HepG2 (cell line): ENCODE data around the gene RAD52. TPM values are rescaled to one million over a fixed set of nuclear protein-coding genes. Genes with fewer than 3 reads are reported as not detected.

Experiments used
- ATAC-seq: fragments of 200-7000 bp; cut with Tn5 transposase; 3 replicates; pipeline ENCODE4 v1.9.1; 2020; ENCODE audit warnings: mild to moderate bottlenecking, moderate library complexity
- BruUV-seq: library from RNA; stranded (reverse); fragments of 400-500 nt; replicated peaks from 2 replicates; lab custom pipeline; 2021; lab: Mats Ljungman, UMichigan
- CTCF ChIA-PET: fragments of 300-600 bp; formaldehyde crosslinking; extraction: SDS; loops from one replicate; lab custom pipeline; 2021; ENCODE audit warnings: low total read pairs, inconsistent platforms, low intra/inter-chr PET ratio; lab: Yijun Ruan, JAX
- POLR2A ChIA-PET: fragments of 350-600 bp; sonication (Branson Sonifier 250); formaldehyde crosslinking; loops from one replicate; lab custom pipeline; 2020; ENCODE audit warnings: antibody characterized with exemption, inconsistent platforms; lab: Yijun Ruan, JAX
- DNase-seq: peaks from one replicate; pipeline ENCODE4 v3.0.0-alpha.2; 2015; ENCODE audit warnings: low spot score
- FAIRE-seq: peaks from 3 replicates; lab custom pipeline; 2011; peaks lifted over from hg19 to GRCh38; lab: Jason Lieb, UNC
- H2AFZ ChIP-seq: one replicate; pipeline ENCODE4 v1.6.1; 2011; ENCODE audit warnings: low read length, inconsistent platforms
- H3K27ac ChIP-seq: fragments of 300-600 bp; 3 replicates; pipeline ENCODE4 v1.8.0; 2011; ENCODE audit warnings: mixed run types, mild to moderate bottlenecking, mixed read lengths, low read length, inconsistent platforms; ENCODE audit not compliant: insufficient read depth; ENCODE audit errors: extremely low read length
- H3K27me3 ChIP-seq, 2 experiments: fragments of 200-600 bp in 1 of 2; 2 replicates in 1 of 2; 3 replicates in 1 of 2; pipeline versions ENCODE4 v1.6.0 to v1.8.0; 2011; ENCODE audit warnings: low read length in 2 of 2, mild to moderate bottlenecking in 2 of 2, moderate library complexity in 2 of 2, inconsistent platforms in 1 of 2; ENCODE audit not compliant: insufficient read depth in 2 of 2, control insufficient read depth in 1 of 2
- H3K36me3 ChIP-seq, 2 experiments: fragments of 200-600 bp in 1 of 2; replicated peaks in 1 of 2; 2 replicates in 1 of 2; 3 replicates in 1 of 2; pipeline versions ENCODE4 v1.5.1 to v1.8.0; 2011; ENCODE audit warnings: low read length in 2 of 2, inconsistent platforms in 1 of 2; ENCODE audit not compliant: insufficient read depth in 2 of 2, control insufficient read depth in 1 of 2
- H3K4me1 ChIP-seq: 2 replicates; pipeline ENCODE4 v1.5.1; 2012; ENCODE audit warnings: low read length, inconsistent platforms; ENCODE audit not compliant: insufficient read depth
- H3K4me2 ChIP-seq: 2 replicates; pipeline ENCODE4 v1.6.0; 2011; ENCODE audit warnings: low read depth, low read length, inconsistent platforms
- H3K4me3 ChIP-seq, 3 experiments: fragments of 200-600 bp in 1 of 3; sonication (generic), shearing (Covaris generic) in 1 of 3; replicated peaks in 1 of 3; 2 replicates each; pipeline ENCODE4 v1.5.1; 2011 to 2016; ENCODE audit warnings: low read length in 3 of 3, inconsistent platforms in 2 of 3, low read depth in 2 of 3, mild to moderate bottlenecking in 2 of 3, control low read depth in 1 of 3, mixed read lengths in 1 of 3; ENCODE audit not compliant: insufficient read depth in 1 of 3
- H3K79me2 ChIP-seq: one replicate; pipeline ENCODE4 v1.6.1; 2011; ENCODE audit warnings: low read length, inconsistent platforms; ENCODE audit not compliant: insufficient read depth
- H3K9ac ChIP-seq: 2 replicates; pipeline ENCODE4 v1.6.0; 2011; ENCODE audit warnings: mild to moderate bottlenecking, low read depth, low read length, inconsistent platforms; ENCODE audit not compliant: insufficient read depth
- H3K9me3 ChIP-seq: 2 replicates; pipeline ENCODE4 v1.5.1; 2012; ENCODE audit warnings: mild to moderate bottlenecking, low read length
- H4K20me1 ChIP-seq: 2 replicates; pipeline ENCODE4 v1.6.0; 2011; ENCODE audit warnings: inconsistent platforms, mild to moderate bottlenecking, low read length, moderate library complexity; ENCODE audit not compliant: insufficient read depth
- ATF7 ChIP-seq, 2 experiments: fragments of 450-650 bp in 1 of 2; sonication (generic) in 1 of 2; formaldehyde crosslinking in 1 of 2; IDR thresholded peaks; 2 replicates each; pipeline versions ENCODE4 v1.4.0 to v1.6.1; 2016 to 2020; ENCODE audit warnings: antibody characterized with exemption in 1 of 2, mild to moderate bottlenecking in 1 of 2, missing genetic modification reagents in 1 of 2
- FOXJ3 ChIP-seq: sonication (generic); formaldehyde crosslinking; IDR thresholded peaks from 2 replicates; pipeline ENCODE4 v1.4.0; 2020; ENCODE audit warnings: missing genetic modification reagents, mild to moderate bottlenecking, borderline replicate concordance
- JUNB ChIP-seq: sonication (generic); formaldehyde crosslinking; IDR thresholded peaks from 2 replicates; pipeline ENCODE4 v1.8.0; 2022; ENCODE audit warnings: missing genetic modification reagents, mild to moderate bottlenecking, borderline replicate concordance
- KDM1A ChIP-seq: IDR thresholded peaks from 2 replicates; pipeline ENCODE4 v1.6.1; 2016; ENCODE audit warnings: missing compliant biosample characterization
- MAZ ChIP-seq, 2 experiments: sonication (generic) in 1 of 2; formaldehyde crosslinking in 1 of 2; IDR thresholded peaks; 2 replicates each; pipeline versions ENCODE4 v1.5.0 to v1.6.1; 2012 to 2020; ENCODE audit warnings: low read depth in 2 of 2, mild to moderate bottlenecking in 2 of 2, borderline replicate concordance in 1 of 2, improper control_type of control experiment in 1 of 2, low read length in 1 of 2, missing genetic modification reagents in 1 of 2, moderate library complexity in 1 of 2
- TEAD3 ChIP-seq: optimal IDR thresholded peaks from 2 replicates; pipeline ENCODE3; 2016; ENCODE audit warnings: borderline replicate concordance
- THRA ChIP-seq: sonication (generic); formaldehyde crosslinking; IDR thresholded peaks from 2 replicates; pipeline ENCODE4 v1.4.0; 2020; ENCODE audit warnings: missing genetic modification reagents, borderline replicate concordance
- ZNF121 ChIP-seq: sonication (generic); formaldehyde crosslinking; IDR thresholded peaks from 2 replicates; pipeline ENCODE4 v1.5.0; 2020; ENCODE audit warnings: mild to moderate bottlenecking, missing genetic modification reagents
- ZNF317 ChIP-seq: sonication (generic); formaldehyde crosslinking; IDR thresholded peaks from 2 replicates; pipeline ENCODE4 v1.5.0; 2020; ENCODE audit warnings: mild to moderate bottlenecking, missing genetic modification reagents
- ZNF362 ChIP-seq: sonication (generic); formaldehyde crosslinking; IDR thresholded peaks from 2 replicates; pipeline ENCODE4 v1.4.0; 2020; ENCODE audit warnings: missing genetic modification reagents, mild to moderate bottlenecking, borderline replicate concordance
- WGBS: methylation state at CpG from one replicate; pipeline ENCODE4 v1.1.6; 2017; ENCODE audit warnings: low lambda C conversion rate; 5-methylcytosine and 5-hydroxymethylcytosine counted together
- in situ Hi-C: cut with HindIII; loops from 2 replicates; pipeline ENCODE4 v1.10.0; 2017; ENCODE audit warnings: low pct_unique_long_range_greater_than_20kb; ENCODE audit not compliant: extremely low pct_ligation_motif_present
- intact Hi-C: fragments of 100-400 bp; cut with micrococcal nuclease; formaldehyde crosslinking; loops from one replicate; pipeline ENCODE4 v1.10.0; 2022; ENCODE audit not compliant: unreplicated experiment
- polyA plus RNA-seq, 8 experiments: library from polyadenylated mRNA; depleted of rRNA in 3 of 8; stranded (reverse) in 7 of 8; unstranded in 1 of 8; fragments of >200 nt; fragmentation: Illumina TruSeq in 4 of 8; extraction: Trizol in 4 of 8; gene quantifications; 2 replicates each; pipeline versions ENCODE4 v1.2.1 to v1.2.3, GENCODE V29; 2011 to 2016; ENCODE audit warnings: low read depth in 4 of 8, missing spikeins in 1 of 8, mixed read lengths in 1 of 8; ENCODE audit not compliant: insufficient read depth in 1 of 8
- total RNA-seq, 5 experiments: library from RNA; depleted of rRNA; stranded (reverse); fragments of >200 nt; fragmentation: Illumina TruSeq; extraction: Trizol; gene quantifications; 2 replicates each; pipeline ENCODE4 v1.2.3, GENCODE V29; 2016; ENCODE audit warnings: low read depth in 1 of 5

Gene RAD52
- total and polyA plus RNA-seq, 2 of the 13 experiments (the other 11 are each of a cell fraction or from before 2014, with no cell fraction given), result 14.3 to 19.9 TPM

- Histone ChIP-seq H4K20me1 (0 out of 2 replicates have a peak, but pooled peaks cover 5% of the 10 kb centered on the region), H3K4me3 (no peak overlapping the region), H3K36me3 (peaks cover 1 to 14% of the 10 kb centered on the region in 2 experiments; a peak in 3 of 5 replicates), H2AFZ (no peak overlapping the region), H3K4me2 (no peak overlapping the region), H3K9ac (no peak overlapping the region), H3K4me1 (peaks cover 19% of the 10 kb centered on the region), H3K79me2 (peaks cover 26% of the 10 kb centered on the region), H3K27ac (no peak overlapping the region), H3K9me3 (no peaks in the 10 kb centered on the region), H3K27me3 (no peaks in the 10 kb centered on the region)
- no peak for ATAC-seq
- in situ Hi-C loops (no loop called here), intact Hi-C loops (no loop called here)
- CTCF ChIA-PET, result no interaction called here
- WGBS, result 93% methylated on average over 3 of the region's 3 CpGs
- POLR2A ChIA-PET, result interaction anchor here (1.9 kb wide), 1 partner anchor 10 kb away, joined by 8 read pairs; the partner anchor contains the start of gene RAD52
- TF ChIP-seq ATF7 (IDR thresholded peaks at IDR 0.05) (peak; percentile 52), ATF7 (CRISPR knock-in tag; IDR thresholded peaks at IDR 0.05) (no peak), KDM1A (CRISPR knock-in tag) (no peak)
- DNase-seq, result no peak
- FAIRE-seq, result no peak
- no TSS peak for BruUV-seq
Measured at GRCh38 chr12:938810-939209, 10.7 kb downstream of the RAD52 start.

- no peaks in the 10 kb centered on the region for H3K27me3 ChIP-seq
- TF ChIP-seq TEAD3 (peak; percentile 72), ZNF121 (CRISPR knock-in tag) (peak; percentile 57; the same call in 1 of the 2 replicates), FOXJ3 (CRISPR knock-in tag) (no peak), MAZ (IDR thresholded peaks at IDR 0.05; ENCODE audit: borderline replicate concordance, low read depth, low read length) (no peak), MAZ (CRISPR knock-in tag; IDR thresholded peaks at IDR 0.05; ENCODE audit: low read depth) (no peak), ZNF317 (CRISPR knock-in tag) (no peak), ZNF362 (CRISPR knock-in tag) (peak; percentile 18; the same call in 1 of the 2 replicates), THRA (CRISPR knock-in tag) (peak; percentile 44; the same call in 1 of the 2 replicates), JUNB (CRISPR knock-in tag) (no peak)
Measured at GRCh38 chr12:936377-937345, 12.8 kb downstream of the RAD52 start.

More at GRCh38 chr12:936377-937345, 12.8 kb downstream of the RAD52 start:
- in situ Hi-C loops (no loop called here), intact Hi-C loops (no loop called here)
- Histone ChIP-seq H3K27ac (peak overlapping the region; percentile 18), H3K9ac (no peak overlapping the region), H3K36me3 (peaks cover 2 to 15% of the 10 kb centered on the region in 2 experiments; a peak in 4 of 5 replicates), H4K20me1 (0 out of 2 replicates have a peak, but pooled peaks cover 5% of the 10 kb centered on the region), H3K4me1 (peaks cover 19% of the 10 kb centered on the region), H3K79me2 (peaks cover 16% of the 10 kb centered on the region), H3K4me2 (no peak overlapping the region), H2AFZ (no peak overlapping the region), H3K4me3 (no peak overlapping the region), H3K9me3 (no peaks in the 10 kb centered on the region)
- WGBS, result 59% methylated on average over 8 of the region's 8 CpGs
- ATAC-seq, result peak; percentile 68
- CTCF ChIA-PET, result no interaction called here
- peak; percentile 32 for DNase-seq
- FAIRE-seq, result no peak
- BruUV-seq, result no TSS peak
- POLR2A ChIA-PET, result interaction anchor here (0.8 kb wide), 1 partner anchor 13 kb away, joined by 3 read pairs; the partner anchor contains the start of gene RAD52
